ELF-1 (cell line): ENCODE results near the gene G6PC3.

Source experiments
- DNase-seq: peaks from one replicate; pipeline ENCODE4 v3.0.0-alpha.2; 2016; ENCODE audit warnings: low read depth, low spot score

Gene G6PC3

GRCh38 chr17:44082256-44082927, 11.9 kb downstream of the G6PC3 start:
- no peak for DNase-seq

GRCh38 chr17:44083250-44083849, 12.8 kb downstream of the G6PC3 start:
- DNase-seq = peak; percentile 71

GRCh38 chr17:44084131-44084538, 13.6 kb downstream of the G6PC3 start:
- peak; percentile 34 for DNase-seq

- DNase-seq = no peak
Measured at GRCh38 chr17:44084921-44085320, 14.4 kb downstream of the G6PC3 start.

- DNase-seq = no peak
Measured at GRCh38 chr17:44085908-44086307, 15.4 kb downstream of the G6PC3 start.

GRCh38 chr17:44086364-44087311, 16.1 kb downstream of the G6PC3 start:
- DNase-seq = peak; percentile 82

GRCh38 chr17:44087319-44087718, 16.8 kb downstream of the G6PC3 start:
- no peak for DNase-seq

- peak; percentile 51 for DNase-seq
Measured at GRCh38 chr17:44088254-44088653, 17.7 kb downstream of the G6PC3 start.

- no peak for DNase-seq
Measured at GRCh38 chr17:44091200-44091997, 20.9 kb downstream of the G6PC3 start.

GRCh38 chr17:44092051-44092450, 21.5 kb downstream of the G6PC3 start:
- DNase-seq = no peak

GRCh38 chr17:44093231-44093900, 22.8 kb downstream of the G6PC3 start:
- no peak for DNase-seq

GRCh38 chr17:44094701-44095387, 24.3 kb downstream of the G6PC3 start:
- DNase-seq = no peak

- DNase-seq = no peak
Measured at GRCh38 chr17:44095388-44095646, 24.8 kb downstream of the G6PC3 start.

- peak; percentile 94 for DNase-seq
Measured at GRCh38 chr17:44095647-44096496, 25.3 kb downstream of the G6PC3 start.

GRCh38 chr17:44097110-44097958, 26.8 kb downstream of the G6PC3 start:
- DNase-seq = peak; percentile 71

GRCh38 chr17:44101858-44102257, 31.3 kb downstream of the G6PC3 start:
- peak; percentile 66 for DNase-seq

- DNase-seq = peak; percentile 94
Measured at GRCh38 chr17:44102849-44103622, 32.5 kb downstream of the G6PC3 start.

- DNase-seq = no peak
Measured at GRCh38 chr17:44105483-44105882, 34.9 kb downstream of the G6PC3 start.
